Ovary (tissue), 9 donors: ENCODE results near the gene DTD1. TPM values are rescaled to one million over a fixed set of nuclear protein-coding genes. Genes with fewer than 3 reads are reported as not detected.

Source experiments
- DNase-seq, 5 donors: peaks; one replicate each; pipeline ENCODE4 v3.0.0-alpha.2; 2019 to 2020
- H3K27ac ChIP-seq, 2 donors: fragments of 200-600 bp; one replicate each; pipeline versions ENCODE4 v1.5.1 to v1.8.0; 2019 to 2022
- H3K27me3 ChIP-seq: fragments of 200-600 bp; one replicate; pipeline ENCODE4 v1.8.0; 2022
- H3K36me3 ChIP-seq: fragments of 200-600 bp; sonication (generic); one replicate; pipeline ENCODE4 v1.5.1; 2019
- H3K4me1 ChIP-seq: one replicate; pipeline ENCODE4 v1.8.1; 2013; ENCODE audit warnings: mild to moderate bottlenecking, moderate library complexity; ENCODE audit not compliant: insufficient read depth
- H3K4me3 ChIP-seq: fragments of 200-600 bp; sonication (generic); one replicate; pipeline ENCODE4 v1.5.1; 2017
- H3K9me3 ChIP-seq, 2 donors: fragments of 200-600 bp in 1 of 2; sonication (generic) in 1 of 2; one replicate each; pipeline versions ENCODE4 v1.5.1 to v1.8.1; 2013 to 2019; ENCODE audit warnings: mild to moderate bottlenecking in 1 of 2, moderate library complexity in 1 of 2
- EP300 ChIP-seq: sonication (generic); formaldehyde crosslinking; IDR thresholded peaks from one replicate; pipeline ENCODE4 v1.6.1; 2017; ENCODE audit warnings: antibody characterized with exemption
- POLR2A ChIP-seq: fragments of 450-650 bp; IDR thresholded peaks from one replicate; pipeline ENCODE4 v1.6.1; 2017; ENCODE audit warnings: antibody characterized with exemption, mild to moderate bottlenecking, moderate library complexity
- WGBS, 3 donors: extraction: QIAGEN DNeasy Blood & Tissue Kit in 1 of 3; methylation state at CpG; one replicate each; pipeline versions ENCODE4 v1.1.5 to v1.1.7; 2013 to 2017; 5-methylcytosine and 5-hydroxymethylcytosine counted together
- intact Hi-C, 4 donors: fragments of 100-400 bp; cut with DNase I; formaldehyde crosslinking; loops; one replicate each; pipeline versions ENCODE4 v1.11.0 to v1.15.1; 2022 to 2023
- polyA plus RNA-seq, 2 donors: library from polyadenylated mRNA; stranded (reverse); fragments of 200-250 nt in 1 of 2; fragments of 350-450 nt in 1 of 2; fragmentation: Illumina TruSeq in 1 of 2; extraction: RNeasy Lipid Tissue Mini Kit (QIAGEN cat#74804) in 1 of 2; gene quantifications; one replicate each; pipeline ENCODE4 v1.2.3, GENCODE V29; 2013 to 2014
- total RNA-seq, 7 donors: library from RNA; depleted of rRNA in 2 of 7; stranded (reverse); fragments of >200 nt in 2 of 7; fragmentation: NEBNext Ultra II Directional in 3 of 7; extraction: Animal tissue kit (Norgen Biotek cat#: 25700) in 3 of 7; gene quantifications; one replicate each; pipeline versions ENCODE4 v1.1.0 to v1.2.4, GENCODE V29; 2016 to 2023
- TF ChIP-seq, protein P1 (sequence below), 3 donors: fragments of 450-650 bp in 2 of 3; fragments of 200-600 bp in 1 of 3; IDR thresholded peaks; one replicate each; pipeline versions ENCODE4 v1.5.1 to v1.8.0; 2016 to 2022; ENCODE audit warnings: antibody characterized with exemption in 3 of 3, mild to moderate bottlenecking in 1 of 3
- donor health status: DM: no; HTN: no; CAD: no; lungs with moderate emphysema.
- donor health status: DM: no; HTN: no; CAD: no.
- donor health status: Bipolar disorder and iron deficiency.
- donor health status: DM: yes; HTN: yes; CAD: no.
- donor health status: DM: no; HTN: no; CAD: no.
- donor health status: DM: yes; HTN: yes; CAD: no.

Gene DTD1
- total and polyA plus RNA-seq, 9 donors: 12.4 to 36.5 (median 22.7) TPM

DNA sequence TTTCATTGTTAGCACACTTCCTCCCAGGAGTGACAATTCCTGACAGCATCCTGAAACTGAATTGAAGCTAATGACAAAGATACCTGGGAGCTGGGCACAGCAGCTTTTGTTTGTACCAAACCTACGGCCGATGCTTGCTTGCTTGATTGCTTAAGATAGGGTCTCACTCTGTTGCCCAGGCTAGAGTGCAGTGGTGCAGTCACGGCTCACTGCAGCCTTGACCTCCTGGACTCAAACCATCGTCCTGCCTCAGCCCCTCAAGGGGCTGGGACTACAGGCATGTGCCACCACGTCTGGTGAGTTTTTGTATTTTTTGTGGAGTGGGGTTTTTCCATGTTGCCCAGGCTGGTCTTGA lies 141.0 kb downstream of the DTD1 start:
- TF ChIP-seq EP300: no peak
- TF ChIP-seq, protein P1, sequence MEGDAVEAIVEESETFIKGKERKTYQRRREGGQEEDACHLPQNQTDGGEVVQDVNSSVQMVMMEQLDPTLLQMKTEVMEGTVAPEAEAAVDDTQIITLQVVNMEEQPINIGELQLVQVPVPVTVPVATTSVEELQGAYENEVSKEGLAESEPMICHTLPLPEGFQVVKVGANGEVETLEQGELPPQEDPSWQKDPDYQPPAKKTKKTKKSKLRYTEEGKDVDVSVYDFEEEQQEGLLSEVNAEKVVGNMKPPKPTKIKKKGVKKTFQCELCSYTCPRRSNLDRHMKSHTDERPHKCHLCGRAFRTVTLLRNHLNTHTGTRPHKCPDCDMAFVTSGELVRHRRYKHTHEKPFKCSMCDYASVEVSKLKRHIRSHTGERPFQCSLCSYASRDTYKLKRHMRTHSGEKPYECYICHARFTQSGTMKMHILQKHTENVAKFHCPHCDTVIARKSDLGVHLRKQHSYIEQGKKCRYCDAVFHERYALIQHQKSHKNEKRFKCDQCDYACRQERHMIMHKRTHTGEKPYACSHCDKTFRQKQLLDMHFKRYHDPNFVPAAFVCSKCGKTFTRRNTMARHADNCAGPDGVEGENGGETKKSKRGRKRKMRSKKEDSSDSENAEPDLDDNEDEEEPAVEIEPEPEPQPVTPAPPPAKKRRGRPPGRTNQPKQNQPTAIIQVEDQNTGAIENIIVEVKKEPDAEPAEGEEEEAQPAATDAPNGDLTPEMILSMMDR (IDR thresholded peaks at IDR 0.05): no peak
- DNase-seq: no peak
- Histone ChIP-seq H3K36me3 (no peaks in the 10 kb centered on the region), H3K27ac (no peak overlapping the region), H3K27me3 (no peaks in the 10 kb centered on the region), H3K4me3 (no peak overlapping the region), H3K9me3 (no peaks in the 10 kb centered on the region), H3K4me1 (no peaks in the 10 kb centered on the region)
- intact Hi-C loops: no loop called here
- WGBS, 3 donors: 79 to 87% (median 83%) methylated on average over 5 of the region's 5 CpGs

DNA sequence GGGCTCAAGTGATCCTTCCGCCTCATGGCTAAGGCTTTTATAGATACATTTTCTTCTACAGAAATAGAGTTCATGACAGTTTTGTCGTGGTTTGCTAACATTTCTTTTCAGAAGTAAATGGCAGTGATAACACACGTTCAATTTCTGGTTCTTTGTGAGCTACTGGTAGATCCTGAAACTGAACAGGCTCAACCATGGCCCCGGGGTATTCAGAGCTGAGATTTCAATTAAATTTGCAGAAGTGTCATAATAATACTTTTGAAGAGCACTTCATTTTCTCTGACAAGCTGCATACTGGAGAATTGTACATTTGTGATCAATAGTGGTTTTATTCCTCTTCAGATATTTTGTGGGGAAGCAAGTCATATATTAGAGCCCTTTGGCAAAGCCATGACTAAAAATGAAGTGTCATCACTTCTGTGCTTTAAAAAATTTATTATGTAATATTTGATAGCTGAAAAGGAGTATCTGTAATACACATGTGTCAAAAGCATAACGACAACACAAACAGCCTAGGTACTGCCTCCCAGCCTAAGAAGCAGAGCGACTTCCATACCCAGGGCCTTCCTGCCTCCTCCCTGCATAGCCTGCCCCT lies 141.5 kb downstream of the DTD1 start:
- Histone ChIP-seq H3K27ac (no peak overlapping the region), H3K4me1 (no peaks in the 10 kb centered on the region), H3K4me3 (no peak overlapping the region), H3K27me3 (no peaks in the 10 kb centered on the region), H3K36me3 (no peaks in the 10 kb centered on the region), H3K9me3 (no peaks in the 10 kb centered on the region)
- 88 to 95% (median 92%) methylated on average over 6 of the region's 6 CpGs for WGBS, 3 donors
- intact Hi-C loops: no loop called here
- DNase-seq: no peak
- TF ChIP-seq EP300: no peak
- TF ChIP-seq, protein P1 (IDR thresholded peaks at IDR 0.05): no peak
- no peak for TF ChIP-seq POLR2A

DNA sequence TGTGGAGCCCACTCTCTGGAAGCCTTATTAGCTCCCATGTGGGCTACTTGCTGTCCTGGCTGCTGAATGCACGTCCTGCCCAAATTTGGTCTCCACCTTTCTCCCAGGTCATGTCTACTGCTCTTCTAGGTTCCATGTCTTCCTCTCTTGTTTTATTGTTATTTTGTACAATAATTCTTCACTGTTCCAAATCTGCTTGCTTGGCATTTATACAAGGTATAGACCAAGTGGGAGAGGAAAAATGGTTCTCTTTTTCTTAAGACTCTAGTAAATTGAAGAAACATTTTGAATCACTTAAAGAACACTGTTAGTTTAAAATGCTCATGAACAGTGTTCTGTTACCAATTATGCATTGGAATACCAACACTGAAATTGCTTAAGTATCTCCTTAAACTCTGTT lies 144.1 kb downstream of the DTD1 start:
- WGBS, 3 donors: 92 to 97% (median 93%) methylated on average over 1 of the region's 1 CpG
- Histone ChIP-seq H3K27ac (no peak overlapping the region), H3K4me1 (no peaks in the 10 kb centered on the region), H3K9me3 (no peaks in the 10 kb centered on the region), H3K4me3 (no peak overlapping the region), H3K27me3 (no peaks in the 10 kb centered on the region), H3K36me3 (no peaks in the 10 kb centered on the region)
- intact Hi-C loops: no loop called here
- TF ChIP-seq EP300 (no peak), POLR2A (no peak)
- TF ChIP-seq, protein P1 (IDR thresholded peaks at IDR 0.05): no peak
- DNase-seq: no peak

DNA sequence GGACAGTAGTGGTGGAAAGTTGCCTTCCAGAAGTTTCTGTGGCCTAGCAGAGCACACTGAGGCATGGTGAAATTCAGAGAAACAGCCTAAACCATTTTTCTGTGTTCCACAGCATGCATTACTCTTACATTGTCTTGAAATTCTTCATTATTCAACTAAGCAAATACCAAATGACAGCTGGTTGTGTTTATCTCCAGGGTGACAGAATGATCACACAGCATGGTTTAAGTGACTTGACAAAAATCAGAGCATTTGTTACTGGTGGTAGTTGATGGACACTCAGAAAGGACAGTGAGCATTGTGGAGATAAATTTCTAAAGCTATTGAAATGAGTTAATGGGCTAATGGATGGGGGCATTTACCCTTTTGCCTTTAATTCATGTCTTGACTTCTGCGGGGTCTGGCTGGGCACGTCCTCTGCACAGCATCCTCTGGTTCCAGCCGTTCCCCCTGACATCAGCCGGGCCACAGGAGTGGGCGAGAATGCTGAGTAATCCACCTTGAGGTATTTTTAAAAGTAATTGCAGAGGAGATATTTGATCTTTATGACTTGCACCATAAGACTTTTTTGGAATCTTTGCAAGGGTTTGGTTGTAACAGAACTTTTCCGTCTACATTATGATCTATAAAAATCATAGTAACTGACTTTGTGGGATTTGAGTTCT lies 146.8 kb downstream of the DTD1 start:
- intact Hi-C loops: no loop called here
- Histone ChIP-seq H3K27me3 (no peaks in the 10 kb centered on the region), H3K27ac (no peak overlapping the region), H3K4me1 (peaks cover 7% of the 10 kb centered on the region), H3K9me3 (no peaks in the 10 kb centered on the region), H3K36me3 (no peaks in the 10 kb centered on the region), H3K4me3 (no peak overlapping the region)
- 88 to 92% (median 90%) methylated on average over 6 of the region's 6 CpGs for WGBS, 3 donors
- no peak for DNase-seq
- TF ChIP-seq POLR2A: no peak
- TF ChIP-seq, protein P1 (IDR thresholded peaks at IDR 0.05): no peak
- no peak for TF ChIP-seq EP300
